Activated naive CD8-positive, alpha-beta T cell treated with anti-CD3 and anti-CD28 coated beads, Interleukin-2, amount 10 ng/mL, durations not matched to agents 7 days and 5 days (primary cell): ENCODE results near the gene LOXL4. TPM values are rescaled to one million over a fixed set of nuclear protein-coding genes. Genes with fewer than 3 reads are reported as not detected.

ENCODE experiments used
- ATAC-seq: fragments of 150-1000 bp; cut with Tn5 transposase; one replicate; pipeline ENCODE4 v1.10.0; 2021; ENCODE audit warnings: low read depth, moderate library complexity
- POLR2A ChIA-PET: fragments of 350-600 bp; sonication (Branson Sonifier 250); formaldehyde crosslinking; loops from one replicate; lab custom pipeline; 2021; ENCODE audit warnings: antibody characterized with exemption; lab: Charles Lee
- DNase-seq: peaks from one replicate; pipeline ENCODE4 v3.0.0; 2021
- H3K27ac Mint-ChIP-seq: one replicate; pipeline ENCODE4 v1.8.0; 2022; ENCODE audit warnings: mild to moderate bottlenecking, mixed read lengths
- H3K27me3 Mint-ChIP-seq: one replicate; pipeline ENCODE4 v1.8.0; 2022; ENCODE audit warnings: mild to moderate bottlenecking, moderate library complexity, mixed read lengths
- H3K36me3 Mint-ChIP-seq: one replicate; pipeline ENCODE4 v1.8.0; 2021; ENCODE audit warnings: mild to moderate bottlenecking, mixed read lengths
- H3K4me1 Mint-ChIP-seq: one replicate; pipeline ENCODE4 v1.8.0; 2021; ENCODE audit warnings: mixed read lengths
- H3K4me3 Mint-ChIP-seq: one replicate; pipeline ENCODE4 v1.8.0; 2022; ENCODE audit warnings: mild to moderate bottlenecking, moderate library complexity, mixed read lengths
- H3K9me3 Mint-ChIP-seq: one replicate; pipeline ENCODE4 v1.8.0; 2021; ENCODE audit warnings: mixed read lengths
- total RNA-seq, 2 experiments: library from RNA; stranded (reverse); gene quantifications; one replicate each; pipeline ENCODE4 v1.2.3, GENCODE V29; 2021

Gene LOXL4
- total RNA-seq, 2 experiments from 2014 or later = not detected

GRCh38 chr10:98255146-98255877 is 12.7 kb downstream of the LOXL4 start:
- POLR2A ChIA-PET = no interaction called here
- Mint-ChIP-seq H3K36me3 (no peaks in the 10 kb centered on the region), H3K4me3 (no peak overlapping the region), H3K9me3 (no peaks in the 10 kb centered on the region), H3K27me3 (no peaks in the 10 kb centered on the region), H3K27ac (no peak overlapping the region), H3K4me1 (no peaks in the 10 kb centered on the region)
- no peak for ATAC-seq
- DNase-seq = no peak

- Mint-ChIP-seq H3K27ac (peak overlapping the region; percentile 13), H3K4me3 (no peak overlapping the region), H3K27me3 (no peaks in the 10 kb centered on the region), H3K4me1 (no peaks in the 10 kb centered on the region), H3K36me3 (no peaks in the 10 kb centered on the region), H3K9me3 (no peaks in the 10 kb centered on the region)
- POLR2A ChIA-PET = no interaction called here
- ATAC-seq (no peak), DNase-seq (no peak)
Observed at GRCh38 chr10:98254234-98254974, 13.6 kb downstream of the LOXL4 start.

- Mint-ChIP-seq H3K27me3 (no peaks in the 10 kb centered on the region), H3K27ac (no peak overlapping the region), H3K4me3 (no peak overlapping the region), H3K36me3 (no peaks in the 10 kb centered on the region), H3K9me3 (no peaks in the 10 kb centered on the region), H3K4me1 (no peaks in the 10 kb centered on the region)
- POLR2A ChIA-PET = no interaction called here
- ATAC-seq (no peak), DNase-seq (no peak)
Observed at GRCh38 chr10:98253499-98253898, 14.5 kb downstream of the LOXL4 start.

GRCh38 chr10:98252464-98252863 is 15.5 kb downstream of the LOXL4 start:
- ATAC-seq (no peak), DNase-seq (no peak)
- no peak overlapping the region for H3K27ac Mint-ChIP-seq
- no peak overlapping the region for H3K4me3 Mint-ChIP-seq
- H3K36me3 Mint-ChIP-seq = peaks cover 5% of the 10 kb centered on the region
- H3K4me1 Mint-ChIP-seq = no peaks in the 10 kb centered on the region
- no peaks in the 10 kb centered on the region for H3K27me3 Mint-ChIP-seq
- no peaks in the 10 kb centered on the region for H3K9me3 Mint-ChIP-seq
- POLR2A ChIA-PET = no interaction called here

- no peaks in the 10 kb centered on the region for H3K9me3 Mint-ChIP-seq
- H3K27me3 Mint-ChIP-seq = no peaks in the 10 kb centered on the region
- POLR2A ChIA-PET = no interaction called here
- H3K27ac Mint-ChIP-seq = no peak overlapping the region
- no peak for DNase-seq
- peaks cover 15% of the 10 kb centered on the region for H3K36me3 Mint-ChIP-seq
- ATAC-seq = no peak
- no peak overlapping the region for H3K4me3 Mint-ChIP-seq
- H3K4me1 Mint-ChIP-seq = peaks cover 4% of the 10 kb centered on the region
Observed at GRCh38 chr10:98251399-98251798, 16.6 kb downstream of the LOXL4 start.

GRCh38 chr10:98249134-98249533 is 18.9 kb downstream of the LOXL4 start:
- ATAC-seq (no peak), DNase-seq (no peak)
- Mint-ChIP-seq H3K27ac (no peak overlapping the region), H3K9me3 (no peaks in the 10 kb centered on the region), H3K27me3 (no peaks in the 10 kb centered on the region), H3K36me3 (peaks cover 26% of the 10 kb centered on the region), H3K4me1 (peaks cover 5% of the 10 kb centered on the region), H3K4me3 (no peak overlapping the region)
- POLR2A ChIA-PET = no interaction called here

- Mint-ChIP-seq H3K4me1 (peaks cover 5% of the 10 kb centered on the region), H3K27ac (no peak overlapping the region), H3K36me3 (peaks cover 27% of the 10 kb centered on the region), H3K4me3 (no peak overlapping the region), H3K9me3 (no peaks in the 10 kb centered on the region), H3K27me3 (no peaks in the 10 kb centered on the region)
- ATAC-seq (no peak), DNase-seq (no peak)
- POLR2A ChIA-PET = no interaction called here
Observed at GRCh38 chr10:98248018-98248417, 20.0 kb downstream of the LOXL4 start.

GRCh38 chr10:98246911-98247805 is 20.8 kb downstream of the LOXL4 start:
- Mint-ChIP-seq H3K36me3 (peaks cover 27% of the 10 kb centered on the region), H3K27me3 (no peaks in the 10 kb centered on the region), H3K4me1 (peaks cover 5% of the 10 kb centered on the region), H3K4me3 (no peak overlapping the region), H3K9me3 (no peaks in the 10 kb centered on the region), H3K27ac (no peak overlapping the region)
- DNase-seq (no peak), ATAC-seq (peak; percentile 30)
- POLR2A ChIA-PET = no interaction called here

- Mint-ChIP-seq H3K4me1 (peaks cover 5% of the 10 kb centered on the region), H3K27ac (no peak overlapping the region), H3K4me3 (no peak overlapping the region), H3K36me3 (peaks cover 27% of the 10 kb centered on the region), H3K27me3 (no peaks in the 10 kb centered on the region), H3K9me3 (no peaks in the 10 kb centered on the region)
- POLR2A ChIA-PET = no interaction called here
- ATAC-seq (no peak), DNase-seq (no peak)
Observed at GRCh38 chr10:98244586-98244985, 23.4 kb downstream of the LOXL4 start.

GRCh38 chr10:98244141-98244540 is 23.9 kb downstream of the LOXL4 start:
- Mint-ChIP-seq H3K4me1 (peaks cover 5% of the 10 kb centered on the region), H3K27me3 (no peaks in the 10 kb centered on the region), H3K9me3 (no peaks in the 10 kb centered on the region), H3K4me3 (no peak overlapping the region), H3K36me3 (peaks cover 27% of the 10 kb centered on the region), H3K27ac (no peak overlapping the region)
- ATAC-seq = no peak
- no peak for DNase-seq
- POLR2A ChIA-PET = no interaction called here

- H3K4me3 Mint-ChIP-seq = no peak overlapping the region
- H3K9me3 Mint-ChIP-seq = no peaks in the 10 kb centered on the region
- H3K27me3 Mint-ChIP-seq = no peaks in the 10 kb centered on the region
- no peak overlapping the region for H3K27ac Mint-ChIP-seq
- DNase-seq (no peak), ATAC-seq (no peak)
- peaks cover 7% of the 10 kb centered on the region for H3K4me1 Mint-ChIP-seq
- peaks cover 24% of the 10 kb centered on the region for H3K36me3 Mint-ChIP-seq
- POLR2A ChIA-PET = no interaction called here
Observed at GRCh38 chr10:98242823-98243222, 25.2 kb downstream of the LOXL4 start.

GRCh38 chr10:98240524-98240923 is 27.5 kb downstream of the LOXL4 start:
- no peak overlapping the region for H3K27ac Mint-ChIP-seq
- no peak overlapping the region for H3K4me3 Mint-ChIP-seq
- DNase-seq (no peak), ATAC-seq (no peak)
- H3K27me3 Mint-ChIP-seq = no peaks in the 10 kb centered on the region
- POLR2A ChIA-PET = no interaction called here
- H3K36me3 Mint-ChIP-seq = peaks cover 17% of the 10 kb centered on the region
- peaks cover 2% of the 10 kb centered on the region for H3K4me1 Mint-ChIP-seq
- no peaks in the 10 kb centered on the region for H3K9me3 Mint-ChIP-seq

- Mint-ChIP-seq H3K27ac (no peak overlapping the region), H3K27me3 (no peaks in the 10 kb centered on the region), H3K4me1 (peaks cover 2% of the 10 kb centered on the region), H3K4me3 (no peak overlapping the region), H3K9me3 (no peaks in the 10 kb centered on the region), H3K36me3 (peaks cover 17% of the 10 kb centered on the region)
- no peak for DNase-seq
- no peak for ATAC-seq
- POLR2A ChIA-PET = no interaction called here
Observed at GRCh38 chr10:98238391-98238790, 29.6 kb downstream of the LOXL4 start.
